MCF 10A (cell line): Measurements from ENCODE around the gene SPOCK1. TPM values are rescaled to one million over a fixed set of nuclear protein-coding genes. Genes with fewer than 3 reads are reported as not detected.

ENCODE experiments used
- BruUV-seq: library from RNA; stranded (reverse); fragments of 400-500 nt; replicated peaks from 2 replicates; lab custom pipeline; 2021; lab: Mats Ljungman, UMichigan
- CTCF ChIA-PET: fragments of 300-600 bp; sonication (Branson Sonifier 250); formaldehyde crosslinking; extraction: SDS; loops from one replicate; lab custom pipeline; 2021; ENCODE audit warnings: antibody characterized with exemption, inconsistent platforms; lab: Yijun Ruan, JAX
- POLR2A ChIA-PET: fragments of 300-600, 350-650 bp; sonication (Branson Sonifier 250); formaldehyde crosslinking; extraction: SDS; loops from one replicate; lab custom pipeline; 2020; ENCODE audit warnings: antibody characterized with exemption, inconsistent platforms; lab: Yijun Ruan, JAX
- DNase-seq: peaks from one replicate; pipeline ENCODE4 v3.0.0-alpha.2; 2018; ENCODE audit not compliant: unreplicated experiment
- H3K27ac Mint-ChIP-seq: one replicate; pipeline ENCODE4 v1.8.0; 2022; ENCODE audit warnings: mild to moderate bottlenecking, low read depth, mixed read lengths; ENCODE audit not compliant: unreplicated experiment
- H3K27me3 Mint-ChIP-seq: one replicate; pipeline ENCODE4 v1.8.0; 2022; ENCODE audit warnings: mixed read lengths; ENCODE audit not compliant: insufficient read depth, unreplicated experiment
- H3K36me3 Mint-ChIP-seq: one replicate; pipeline ENCODE4 v1.8.0; 2022; ENCODE audit warnings: mild to moderate bottlenecking, moderate library complexity, mixed read lengths; ENCODE audit not compliant: insufficient read depth, unreplicated experiment
- H3K4me1 Mint-ChIP-seq: one replicate; pipeline ENCODE4 v1.8.0; 2022; ENCODE audit warnings: mixed read lengths; ENCODE audit not compliant: insufficient read depth, unreplicated experiment
- H3K4me3 Mint-ChIP-seq: one replicate; pipeline ENCODE4 v1.8.0; 2022; ENCODE audit warnings: mild to moderate bottlenecking, moderate library complexity, mixed read lengths; ENCODE audit not compliant: unreplicated experiment
- H3K9me3 Mint-ChIP-seq: one replicate; pipeline ENCODE4 v1.8.0; 2022; ENCODE audit warnings: mixed read lengths; ENCODE audit not compliant: unreplicated experiment
- intact Hi-C: fragments of 100-400 bp; cut with micrococcal nuclease; formaldehyde crosslinking; loops from 2 replicates; pipeline ENCODE4 v1.14.1; 2022
- total RNA-seq: library from RNA; stranded (reverse); gene quantifications from 2 replicates; pipeline ENCODE4 v1.2.3, GENCODE V29; 2022
- TF ChIP-seq, protein P1 (sequence below): fragments of 200-600 bp; IDR thresholded peaks from one replicate; pipeline ENCODE4 v1.8.0; 2022; ENCODE audit warnings: antibody characterized with exemption, mild to moderate bottlenecking; ENCODE audit not compliant: unreplicated experiment

The SPOCK1 gene
- total RNA-seq, 1 experiment from 2014 or later: 34.3 TPM

DNA sequence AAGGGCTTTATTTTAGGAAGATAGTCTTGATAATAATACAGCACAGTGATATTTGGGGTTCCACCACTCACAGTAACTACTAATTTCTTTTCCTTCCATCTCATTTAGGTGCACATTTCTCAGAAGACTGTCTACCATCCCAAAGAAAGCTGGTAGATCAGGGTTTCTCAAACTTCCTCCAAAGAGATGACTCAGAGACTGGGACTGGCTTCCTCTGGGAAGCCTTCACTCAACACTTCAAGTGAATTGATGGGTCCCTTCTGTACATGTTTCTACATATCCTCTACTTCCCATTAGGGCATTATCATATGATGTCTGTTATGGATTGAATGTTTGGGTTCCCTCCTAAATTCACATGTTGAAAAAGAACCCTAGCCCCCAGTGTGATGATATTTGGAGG lies 138.5 kb downstream of the SPOCK1 start:
- H3K4me3 Mint-ChIP-seq: no peak overlapping the region
- no TSS peak for BruUV-seq
- no peaks in the 10 kb centered on the region for H3K9me3 Mint-ChIP-seq
- TF ChIP-seq, protein P1, sequence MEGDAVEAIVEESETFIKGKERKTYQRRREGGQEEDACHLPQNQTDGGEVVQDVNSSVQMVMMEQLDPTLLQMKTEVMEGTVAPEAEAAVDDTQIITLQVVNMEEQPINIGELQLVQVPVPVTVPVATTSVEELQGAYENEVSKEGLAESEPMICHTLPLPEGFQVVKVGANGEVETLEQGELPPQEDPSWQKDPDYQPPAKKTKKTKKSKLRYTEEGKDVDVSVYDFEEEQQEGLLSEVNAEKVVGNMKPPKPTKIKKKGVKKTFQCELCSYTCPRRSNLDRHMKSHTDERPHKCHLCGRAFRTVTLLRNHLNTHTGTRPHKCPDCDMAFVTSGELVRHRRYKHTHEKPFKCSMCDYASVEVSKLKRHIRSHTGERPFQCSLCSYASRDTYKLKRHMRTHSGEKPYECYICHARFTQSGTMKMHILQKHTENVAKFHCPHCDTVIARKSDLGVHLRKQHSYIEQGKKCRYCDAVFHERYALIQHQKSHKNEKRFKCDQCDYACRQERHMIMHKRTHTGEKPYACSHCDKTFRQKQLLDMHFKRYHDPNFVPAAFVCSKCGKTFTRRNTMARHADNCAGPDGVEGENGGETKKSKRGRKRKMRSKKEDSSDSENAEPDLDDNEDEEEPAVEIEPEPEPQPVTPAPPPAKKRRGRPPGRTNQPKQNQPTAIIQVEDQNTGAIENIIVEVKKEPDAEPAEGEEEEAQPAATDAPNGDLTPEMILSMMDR: no peak
- no peaks in the 10 kb centered on the region for H3K27me3 Mint-ChIP-seq
- H3K4me1 Mint-ChIP-seq: no peaks in the 10 kb centered on the region
- intact Hi-C loops: no loop called here
- H3K27ac Mint-ChIP-seq: no peak overlapping the region
- no peak for DNase-seq
- POLR2A ChIA-PET: no interaction called here
- no peaks in the 10 kb centered on the region for H3K36me3 Mint-ChIP-seq
- CTCF ChIA-PET: interaction anchor here (0.5 to 1.1 kb wide), 3 partner anchors 10 to 886 kb away, joined by 3 to 4 read pairs (median 4); no protein-coding TSS in a partner anchor

DNA sequence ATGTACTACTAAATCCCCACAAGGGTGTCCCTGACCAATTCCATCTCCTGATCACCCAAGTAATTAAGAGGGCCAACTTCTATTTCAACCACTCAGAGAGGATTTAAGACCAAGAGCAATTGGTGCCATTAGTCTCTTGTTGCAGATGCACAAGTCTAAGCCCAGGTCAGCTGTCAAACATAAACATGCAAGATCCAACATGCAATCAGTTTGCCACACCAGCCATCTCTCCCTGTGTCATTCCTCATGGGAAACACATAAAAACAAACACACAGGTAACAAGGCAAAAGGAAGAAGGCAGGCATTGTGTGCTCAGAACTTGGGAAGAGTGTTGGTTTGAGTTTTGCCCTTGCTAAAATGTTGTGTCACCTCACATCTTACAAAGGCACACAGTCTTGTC lies 139.2 kb downstream of the SPOCK1 start:
- H3K27ac Mint-ChIP-seq: no peak overlapping the region
- no peaks in the 10 kb centered on the region for H3K27me3 Mint-ChIP-seq
- BruUV-seq: no TSS peak
- ChIA-PET POLR2A (no interaction called here), CTCF (interaction anchor here (1.0 kb wide), 1 partner anchor 40 kb away, joined by 3 read pairs; no protein-coding TSS in a partner anchor)
- DNase-seq: no peak
- no peak overlapping the region for H3K4me3 Mint-ChIP-seq
- intact Hi-C loops: no loop called here
- H3K9me3 Mint-ChIP-seq: no peaks in the 10 kb centered on the region
- TF ChIP-seq, protein P1: no peak
- no peaks in the 10 kb centered on the region for H3K4me1 Mint-ChIP-seq
- H3K36me3 Mint-ChIP-seq: no peaks in the 10 kb centered on the region

DNA sequence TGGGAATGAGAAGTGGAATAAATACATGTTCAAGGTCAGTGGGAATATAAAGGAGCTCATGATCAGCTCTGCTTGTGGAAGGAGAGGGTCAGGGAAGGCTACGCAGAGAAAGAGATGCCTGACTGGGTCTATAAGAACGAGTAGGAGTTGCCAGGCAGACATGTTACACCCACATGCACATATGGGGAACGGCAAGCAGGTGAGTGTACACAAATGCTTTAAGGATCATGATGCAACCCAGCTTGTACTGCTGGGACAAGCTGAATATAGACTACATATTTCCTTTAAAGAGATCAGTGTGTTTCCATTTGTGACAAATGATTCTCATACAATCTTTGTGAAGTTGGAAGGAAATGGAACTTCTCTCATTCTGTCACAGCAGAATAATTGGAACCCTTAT lies 141.7 kb downstream of the SPOCK1 start:
- POLR2A ChIA-PET: interaction anchor here (0.6 kb wide), 1 partner anchor 160 kb away, joined by 3 read pairs; no protein-coding TSS in a partner anchor

DNA sequence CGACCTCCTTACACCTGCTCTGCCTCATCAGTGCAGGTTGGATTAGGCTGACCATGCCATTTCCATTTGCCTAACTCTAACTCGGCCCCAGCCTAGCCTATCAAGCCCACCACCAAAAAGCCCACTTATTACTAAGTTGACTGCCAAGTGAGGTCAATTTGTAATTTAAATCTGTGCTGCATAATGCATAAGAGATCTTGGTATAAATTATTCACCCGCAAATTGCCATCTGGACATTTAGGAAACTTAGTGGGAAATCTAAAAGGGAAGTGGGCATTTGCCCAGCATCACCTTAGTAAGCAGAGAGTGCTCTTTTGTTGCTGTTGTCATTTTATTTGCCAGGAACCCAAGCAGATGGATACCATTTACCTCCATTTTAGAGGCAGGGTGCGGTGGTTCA lies 143.0 kb downstream of the SPOCK1 start:
- CTCF ChIA-PET: interaction anchor here (1.2 to 3.5 kb wide), 5 partner anchors 10 to 143 kb away, joined by 3 to 20 read pairs (median 4); no protein-coding TSS in a partner anchor
- intact Hi-C loops: no loop called here
- Mint-ChIP-seq H3K36me3 (no peaks in the 10 kb centered on the region), H3K4me3 (no peak overlapping the region), H3K27me3 (no peaks in the 10 kb centered on the region), H3K9me3 (no peaks in the 10 kb centered on the region), H3K4me1 (no peaks in the 10 kb centered on the region), H3K27ac (no peak overlapping the region)
- no peak for DNase-seq
- TF ChIP-seq, protein P1: no peak
- POLR2A ChIA-PET: interaction anchor here (1.1 kb wide), 1 partner anchor 31 kb away, joined by 4 read pairs; no protein-coding TSS in a partner anchor
- BruUV-seq: no TSS peak

More for the DNA sequence above, 141.7 kb downstream of the SPOCK1 start:
- CTCF ChIA-PET: interaction anchor here (0.7 to 2.1 kb wide), 9 partner anchors 9 to 1795 kb away, joined by 3 to 8 read pairs (median 4); no protein-coding TSS in a partner anchor
- H3K4me3 Mint-ChIP-seq: no peak overlapping the region
- no peaks in the 10 kb centered on the region for H3K9me3 Mint-ChIP-seq
- H3K27ac Mint-ChIP-seq: no peak overlapping the region
- intact Hi-C loops: no loop called here
- H3K4me1 Mint-ChIP-seq: no peaks in the 10 kb centered on the region
- DNase-seq: no peak
- TF ChIP-seq, protein P1: no peak
- no peaks in the 10 kb centered on the region for H3K27me3 Mint-ChIP-seq
- no TSS peak for BruUV-seq
- H3K36me3 Mint-ChIP-seq: no peaks in the 10 kb centered on the region
